Middle frontal gyrus (tissue), 1 donor: ENCODE results near the gene KLC3.

Experiments
- DNase-seq: peaks from one replicate; pipeline ENCODE4 v3.0.0-alpha.2; 2015; ENCODE audit warnings: low spot score; ENCODE audit errors: extremely low spot score

Gene KLC3

DNA sequence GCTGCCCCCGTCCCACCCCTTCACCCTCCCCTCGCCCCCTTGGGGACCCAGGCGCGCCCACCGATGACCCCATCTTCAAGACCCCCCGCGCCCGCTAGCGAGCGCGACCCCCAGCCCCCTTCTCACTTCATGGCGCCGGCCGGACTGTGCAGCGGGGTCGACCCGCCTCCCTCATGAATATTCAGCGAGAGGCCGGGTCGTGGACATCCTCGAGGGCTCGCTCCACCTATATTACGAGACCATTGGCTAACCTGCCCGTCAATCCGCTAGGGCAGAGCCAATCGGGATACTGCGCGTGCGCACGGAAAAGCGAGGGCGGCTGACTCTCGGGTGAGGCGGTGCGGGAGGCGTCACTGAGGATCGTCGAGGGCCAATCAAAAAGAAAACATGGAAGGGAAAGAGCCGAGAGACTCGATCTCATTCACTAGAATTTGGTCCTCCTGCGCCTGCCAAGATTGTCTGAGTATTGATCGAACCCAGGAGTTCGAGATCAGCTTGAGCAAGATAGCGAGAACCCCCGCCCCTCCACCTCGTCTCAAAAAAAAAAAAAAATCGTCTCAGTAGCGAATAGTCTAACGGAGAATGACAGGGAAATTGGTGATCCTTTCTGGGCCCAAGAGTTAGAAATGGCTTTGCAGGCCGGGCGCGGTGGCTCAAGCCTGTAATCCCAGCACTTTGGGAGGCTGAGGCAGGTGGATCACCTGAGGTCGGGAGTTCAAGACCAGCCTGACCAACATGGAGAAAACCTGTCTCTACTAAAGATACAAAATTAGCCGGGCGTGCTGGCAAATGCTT is 30.1 kb downstream of the KLC3 start, which contains the start of gene ERCC2:
ERCC2 (minus strand) TSS at position 164 of the 795 bp plus-strand sequence; CDS start at position 131, 33 bp downstream.
- DNase-seq = peak; percentile 99

DNA sequence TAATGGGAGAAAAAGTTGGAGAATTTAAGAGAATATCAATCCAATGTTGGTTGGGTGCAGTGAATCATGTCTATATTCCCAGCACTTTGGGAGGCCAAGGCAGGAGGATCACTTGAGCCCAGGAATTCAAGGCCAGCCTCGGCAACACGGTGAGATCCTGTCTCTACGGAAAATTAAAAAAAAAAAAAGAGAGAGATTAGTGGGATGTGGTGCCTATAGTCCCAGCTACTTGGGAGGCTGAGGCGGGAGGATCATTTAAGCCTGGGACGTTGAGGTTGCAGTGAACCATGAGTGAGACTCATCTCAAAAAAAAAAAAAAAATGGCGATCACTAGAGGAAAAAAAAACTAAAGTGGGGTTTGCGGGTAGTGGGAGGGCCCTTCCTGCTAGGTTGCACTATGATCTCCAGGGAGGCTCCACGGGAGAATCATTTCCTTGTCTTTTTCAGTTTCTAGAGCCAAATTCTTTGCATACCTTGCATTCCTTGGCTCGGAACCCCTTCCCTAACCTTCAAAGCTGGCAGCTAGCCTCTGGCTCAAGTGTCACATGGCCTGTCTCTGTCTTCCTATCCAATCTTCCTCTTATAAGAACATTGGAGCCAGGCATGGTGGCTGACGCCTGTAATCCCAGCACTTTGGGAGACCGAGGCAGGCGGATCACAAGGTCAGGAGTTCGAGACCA is 35.6 kb downstream of the KLC3 start:
- DNase-seq = no peak

DNA sequence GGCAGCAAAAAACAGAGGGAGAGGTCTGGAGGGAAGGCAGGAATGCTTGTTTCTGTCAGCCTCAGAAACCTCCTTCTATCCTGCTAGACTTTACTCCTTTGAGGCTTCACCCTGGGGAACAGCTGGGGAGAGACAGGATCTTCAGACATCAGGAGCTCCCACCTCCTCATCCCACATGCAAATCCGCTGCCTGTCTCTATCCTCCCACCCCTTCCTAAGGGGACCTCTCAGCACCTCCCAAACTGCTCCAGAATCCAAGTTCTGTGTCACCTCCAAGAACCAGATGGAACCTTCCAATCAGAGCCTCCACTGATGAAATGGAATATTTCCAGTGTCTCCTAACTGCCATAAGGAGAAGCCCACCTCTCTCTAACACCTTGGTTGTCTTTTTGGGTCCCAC is 39.6 kb downstream of the KLC3 start:
- no peak for DNase-seq

DNA sequence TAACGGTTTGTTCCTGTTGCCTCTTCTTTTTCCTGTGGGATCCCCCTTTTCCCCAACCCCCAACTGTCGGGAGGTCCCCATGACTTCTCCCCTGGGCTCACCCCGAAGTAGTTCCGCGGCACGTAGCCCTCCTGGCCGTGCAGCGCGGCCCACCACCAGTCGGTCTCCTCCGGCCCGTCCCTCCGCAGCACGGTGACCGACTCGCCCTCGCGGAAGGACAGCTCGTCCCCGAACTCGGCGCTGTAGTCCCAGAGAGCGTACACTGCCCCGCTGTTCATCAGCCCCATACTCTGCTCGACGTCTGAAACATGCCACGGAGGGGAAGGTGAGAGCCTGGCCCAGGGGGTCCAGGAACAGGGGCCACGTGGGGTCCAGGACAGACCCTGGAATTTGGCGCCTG is 41.9 kb downstream of the KLC3 start:
- DNase-seq = no peak

DNA sequence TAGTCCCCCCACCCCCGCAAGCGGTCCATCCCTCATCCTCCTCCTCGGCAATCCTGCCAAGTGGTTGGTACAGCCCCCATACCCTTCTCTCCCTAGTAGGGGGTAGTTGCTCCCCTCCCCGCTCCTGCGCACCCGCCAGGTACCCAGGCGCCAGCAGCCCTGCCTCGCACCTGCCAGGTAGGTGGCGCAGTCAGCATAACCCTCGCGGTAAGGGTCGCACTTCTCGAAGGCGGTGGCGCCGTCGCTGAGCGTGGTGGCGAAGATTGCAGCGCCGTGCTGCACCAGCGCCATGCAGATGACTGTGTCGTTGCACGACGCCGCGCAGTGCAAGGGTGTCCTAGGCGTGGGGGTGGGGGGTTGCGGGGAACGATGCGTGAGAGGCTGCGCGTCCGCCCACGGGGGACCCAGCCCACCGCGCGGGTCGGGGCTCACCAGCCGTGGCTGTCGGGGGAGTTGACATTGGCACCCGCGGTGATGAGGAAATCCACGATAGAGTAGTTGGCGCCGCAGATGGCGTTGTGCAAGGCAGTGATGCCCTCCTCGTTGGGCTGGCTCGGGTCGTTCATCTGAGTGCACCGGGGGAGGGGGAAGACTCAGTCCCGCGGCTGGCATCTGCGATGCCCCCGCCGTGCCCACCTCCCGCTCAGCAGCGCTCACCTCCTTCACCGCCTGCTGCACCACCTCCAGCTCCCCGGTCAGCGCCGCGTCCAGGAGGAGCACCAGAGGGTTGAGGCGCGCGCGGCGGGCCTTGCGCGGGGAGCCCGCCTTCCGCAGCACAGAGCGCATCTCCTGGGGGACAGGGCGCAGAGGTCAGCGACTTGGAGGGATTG is 45.1 kb downstream of the KLC3 start:
- DNase-seq = no peak

DNA sequence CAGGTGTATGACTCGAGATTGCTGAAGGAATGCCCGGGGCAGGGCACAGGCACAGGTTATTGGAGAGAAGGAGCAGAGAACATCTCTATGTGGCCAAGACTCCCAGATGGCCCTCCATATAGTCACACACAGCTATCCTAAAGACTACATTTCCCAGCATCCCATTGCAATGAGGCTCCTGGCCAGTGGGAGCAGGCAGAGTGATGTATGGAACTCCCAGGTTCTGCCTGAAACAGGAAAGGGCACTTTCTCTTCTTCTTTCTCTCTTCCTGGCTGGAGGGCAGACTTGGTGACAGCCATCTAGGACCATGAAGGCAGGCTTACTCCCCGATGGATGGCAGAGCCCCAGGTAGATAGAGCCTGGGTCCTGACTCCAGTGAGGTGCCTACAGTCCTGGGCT is 50.8 kb downstream of the KLC3 start:
- no peak for DNase-seq

DNA sequence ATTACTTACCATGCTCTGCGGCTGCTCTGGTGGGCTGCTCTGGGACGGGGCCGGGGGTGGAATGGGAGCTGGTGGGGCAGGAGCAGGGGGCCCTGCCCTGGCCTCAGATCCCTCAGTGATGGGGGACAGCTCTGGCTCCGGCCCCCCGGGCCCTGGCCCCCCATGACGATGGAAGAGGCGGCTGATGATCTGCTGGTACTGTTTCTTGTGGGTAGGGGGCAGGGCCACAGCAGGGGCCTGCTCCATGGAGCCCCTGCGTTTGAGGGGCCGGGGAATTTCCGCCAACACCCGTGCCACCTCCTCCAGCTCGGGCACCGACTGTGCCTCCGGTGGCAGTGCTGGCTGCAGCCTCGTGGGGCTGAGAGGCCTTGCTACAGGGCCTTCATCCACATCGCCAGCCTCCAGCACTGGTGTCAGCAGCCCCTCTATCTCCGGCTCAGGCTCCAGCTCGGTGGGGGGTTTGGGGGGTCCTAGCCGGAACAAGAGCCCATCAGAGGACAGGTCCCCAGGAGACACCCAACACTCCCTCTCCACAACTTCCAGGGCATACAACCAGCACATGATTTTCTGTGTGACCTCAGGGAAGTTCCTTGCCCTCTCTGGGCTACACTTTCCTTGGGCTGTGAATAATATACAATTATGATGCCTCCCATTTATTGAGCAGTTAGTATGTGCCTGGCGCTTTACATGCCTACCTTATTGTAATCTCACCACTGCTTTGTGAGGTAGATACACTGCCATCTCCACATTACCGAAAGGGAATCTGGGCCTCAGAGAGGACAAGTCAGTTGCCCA is 51.5 kb downstream of the KLC3 start:
- DNase-seq = no peak

DNA sequence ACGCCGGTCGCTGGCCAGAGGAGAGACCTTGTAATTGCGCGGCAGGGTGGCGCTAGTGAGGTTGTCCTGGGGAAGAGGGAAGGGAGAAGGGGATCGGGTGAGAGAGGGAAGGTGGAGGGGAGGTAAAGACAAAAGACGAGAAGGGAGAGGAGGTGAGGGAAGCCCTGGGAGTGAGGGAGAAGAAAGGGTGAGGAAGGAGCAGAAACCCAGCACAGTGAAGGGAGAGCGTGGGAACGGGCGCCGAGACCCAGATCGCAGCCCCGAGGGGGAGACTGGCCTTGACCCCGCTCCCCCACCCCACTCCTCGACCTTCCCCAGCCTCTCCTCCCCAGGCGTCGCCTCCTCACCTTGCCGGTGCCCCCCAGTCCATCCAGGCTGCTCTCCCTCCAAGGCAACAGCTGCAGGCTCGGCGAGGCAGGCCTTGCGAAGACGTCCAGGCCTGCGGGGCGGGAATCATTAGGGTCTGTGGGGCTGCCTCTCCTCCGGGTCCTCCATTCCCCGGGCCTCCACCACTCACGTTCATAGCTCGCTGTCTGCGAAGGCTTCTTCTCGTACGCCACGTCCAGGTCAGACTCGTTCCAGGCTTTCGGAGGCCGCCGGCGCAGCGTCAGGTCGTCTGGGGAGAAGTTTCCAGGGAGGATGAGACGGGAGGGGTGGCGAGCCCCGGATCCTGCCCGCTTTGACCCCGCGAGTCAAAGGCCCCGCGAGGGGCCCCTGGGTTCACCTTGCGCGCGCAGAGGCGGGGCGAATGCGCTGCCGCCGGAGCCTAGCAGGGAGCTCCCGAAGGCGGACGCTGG is 55.5 kb downstream of the KLC3 start:
- no peak for DNase-seq

DNA sequence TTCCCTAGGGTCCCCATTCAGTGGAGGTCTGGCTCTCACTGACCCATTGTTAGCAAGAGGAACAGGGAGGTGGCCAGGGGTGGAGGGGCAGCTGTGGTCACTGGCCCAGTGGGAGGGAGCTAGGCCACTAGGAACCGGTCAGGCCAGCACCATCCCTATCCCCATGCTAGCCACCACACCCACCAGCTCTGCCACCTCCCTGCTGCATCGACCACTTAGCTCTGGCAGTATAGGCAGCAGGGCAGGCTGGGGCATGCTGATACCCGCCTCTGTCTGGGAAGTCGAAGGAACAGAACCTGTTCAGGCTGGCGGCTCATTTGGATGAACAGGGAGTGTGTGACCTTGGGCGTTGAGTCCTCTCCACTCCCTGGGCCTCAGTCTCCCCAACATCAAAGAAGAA is 59.6 kb downstream of the KLC3 start:
- no peak for DNase-seq
